CD4-positive, alpha-beta T cell (primary cell): ENCODE results near the gene PACSIN2. TPM values are rescaled to one million over a fixed set of nuclear protein-coding genes. Genes with fewer than 3 reads are reported as not detected.

Source experiments
- ATAC-seq: fragments of 200-7000 bp; cut with Tn5 transposase; one replicate; pipeline ENCODE4 v1.10.0; 2022; ENCODE audit warnings: mild to moderate bottlenecking; ENCODE audit not compliant: poor library complexity
- CTCF ChIA-PET: fragments of 350-600 bp; sonication (Branson Sonifier 250); formaldehyde crosslinking; loops from one replicate; lab custom pipeline; 2021; ENCODE audit warnings: antibody characterized with exemption, inconsistent platforms; lab: Charles Lee
- POLR2A ChIA-PET: fragments of 350-600 bp; sonication (Branson Sonifier 250); formaldehyde crosslinking; loops from one replicate; lab custom pipeline; 2021; ENCODE audit warnings: antibody characterized with exemption, inconsistent platforms; lab: Charles Lee
- DNase-seq, 14 experiments: peaks; one replicate each; pipeline ENCODE4 v3.0.0-alpha.2; 2013 to 2020; ENCODE audit warnings: mixed read lengths in 2 of 14
- H3K27ac ChIP-seq, 2 donors: one replicate each; pipeline versions ENCODE4 v1.5.1 to v1.7.0; 2013; ENCODE audit warnings: low read length in 2 of 2, low read depth in 1 of 2, mild to moderate bottlenecking in 1 of 2
- H3K27me3 ChIP-seq, 2 experiments: 1 replicate in 1 of 2; 2 replicates in 1 of 2; pipeline versions ENCODE4 v1.6.1 to v1.7.0; 2013; ENCODE audit warnings: low read length in 2 of 2, control low read depth in 1 of 2, mild to moderate bottlenecking in 1 of 2, moderate library complexity in 1 of 2; ENCODE audit not compliant: insufficient read depth in 2 of 2, control insufficient read depth in 1 of 2
- H3K36me3 ChIP-seq: one replicate; pipeline ENCODE4 v1.6.1; 2013; ENCODE audit warnings: low read length, control low read depth; ENCODE audit not compliant: insufficient read depth
- H3K4me1 ChIP-seq: one replicate; pipeline ENCODE4 v1.6.1; 2013; ENCODE audit warnings: low read length, control low read depth; ENCODE audit not compliant: insufficient read depth
- H3K4me3 ChIP-seq: one replicate; pipeline ENCODE4 v1.5.1; 2013; ENCODE audit warnings: mild to moderate bottlenecking, low read length, moderate library complexity
- H3K9me3 ChIP-seq, 2 experiments: 1 replicate in 1 of 2; 2 replicates in 1 of 2; pipeline versions ENCODE4 v1.6.1 to v1.7.0; 2013; ENCODE audit warnings: low read length in 2 of 2, mild to moderate bottlenecking in 2 of 2, control low read depth in 1 of 2, moderate library complexity in 1 of 2; ENCODE audit not compliant: control insufficient read depth in 1 of 2, insufficient read depth in 1 of 2
- H3K27ac Mint-ChIP-seq: one replicate; pipeline ENCODE4 v1.8.0; 2020; ENCODE audit warnings: mixed read lengths
- H3K27me3 Mint-ChIP-seq: one replicate; pipeline ENCODE4 v1.8.0; 2021; ENCODE audit warnings: mixed read lengths
- H3K36me3 Mint-ChIP-seq: one replicate; pipeline ENCODE4 v1.8.0; 2021; ENCODE audit warnings: low read depth, mixed read lengths
- H3K4me1 Mint-ChIP-seq: one replicate; pipeline ENCODE4 v1.8.0; 2021; ENCODE audit warnings: low read depth, mixed read lengths
- H3K4me3 Mint-ChIP-seq: one replicate; pipeline ENCODE4 v1.8.0; 2020; ENCODE audit warnings: mild to moderate bottlenecking, mixed read lengths
- H3K9me3 Mint-ChIP-seq: one replicate; pipeline ENCODE4 v1.8.0; 2020; ENCODE audit warnings: mixed read lengths
- CTCF ChIP-seq: fragments of 200-600 bp; IDR thresholded peaks from one replicate; pipeline ENCODE4 v1.8.0; 2022; ENCODE audit warnings: antibody characterized with exemption, mild to moderate bottlenecking
- intact Hi-C, 2 experiments: fragments of 100-400 bp; cut with DNase I in 1 of 2; cut with micrococcal nuclease in 1 of 2; formaldehyde crosslinking; loops; one replicate each; pipeline versions ENCODE4 v1.15.1 to v1.9.0; 2023 to 2025; cut with DNase I, micrococcal nuclease
- total RNA-seq, 174 experiments: library from RNA in 2 of 174; stranded (reverse) in 2 of 174; gene quantifications; one replicate each; pipeline ENCODE4 v1.2.3 and lab custom pipeline; 2021 to 2026

PACSIN2 gene
- total RNA-seq, 2 experiments from 2014 or later = 23.3 to 25.5 TPM

GRCh38 chr22:42842658-42843370 lies 172.1 kb downstream of the PACSIN2 start:
- Histone ChIP-seq H3K9me3 (no peaks in the 10 kb centered on the region), H3K27ac (no peak overlapping the region), H3K4me1 (peaks cover 4% of the 10 kb centered on the region), H3K36me3 (peaks cover 34% of the 10 kb centered on the region), H3K4me3 (no peak overlapping the region), H3K27me3 (no peaks in the 10 kb centered on the region)
- intact Hi-C loops = no loop called here
- Mint-ChIP-seq H3K36me3 (peaks cover 70% of the 10 kb centered on the region), H3K4me1 (peaks cover 11% of the 10 kb centered on the region), H3K27me3 (no peaks in the 10 kb centered on the region), H3K27ac (no peak overlapping the region), H3K9me3 (no peaks in the 10 kb centered on the region), H3K4me3 (no peak overlapping the region)
- DNase-seq (no peak), ATAC-seq (no peak)
- CTCF ChIA-PET = no interaction called here
- TF ChIP-seq CTCF = no peak
- POLR2A ChIA-PET = no interaction called here

GRCh38 chr22:42841444-42841843 lies 173.5 kb downstream of the PACSIN2 start:
- ChIA-PET CTCF (interaction anchor here (1.8 kb wide), 1 partner anchor 26 kb away, joined by 5 read pairs; no protein-coding TSS in a partner anchor), POLR2A (interaction anchor here (0.9 kb wide), 1 partner anchor 15 kb away, joined by 3 read pairs; no protein-coding TSS in a partner anchor)
- TF ChIP-seq CTCF = no peak
- peaks cover 63% of the 10 kb centered on the region for H3K36me3 Mint-ChIP-seq
- Histone ChIP-seq H3K27ac (no peak overlapping the region), H3K4me1 (peaks cover 4% of the 10 kb centered on the region), H3K36me3 (peaks cover 35% of the 10 kb centered on the region), H3K4me3 (no peak overlapping the region), H3K27me3 (no peaks in the 10 kb centered on the region), H3K9me3 (no peaks in the 10 kb centered on the region)
- intact Hi-C loops = no loop called here
- peaks cover 11% of the 10 kb centered on the region for H3K4me1 Mint-ChIP-seq
- no peak overlapping the region for H3K27ac Mint-ChIP-seq
- ATAC-seq (no peak), DNase-seq (no peak)
- H3K27me3 Mint-ChIP-seq = no peaks in the 10 kb centered on the region
- no peaks in the 10 kb centered on the region for H3K9me3 Mint-ChIP-seq
- no peak overlapping the region for H3K4me3 Mint-ChIP-seq

GRCh38 chr22:42837556-42837955 lies 177.4 kb downstream of the PACSIN2 start:
- ChIA-PET CTCF (no interaction called here), POLR2A (no interaction called here)
- no peak for ATAC-seq
- no peak overlapping the region for H3K27ac ChIP-seq
- no peak for DNase-seq
- no peaks in the 10 kb centered on the region for H3K27me3 Mint-ChIP-seq
- peaks cover 49% of the 10 kb centered on the region for H3K36me3 ChIP-seq
- H3K4me1 Mint-ChIP-seq = no peaks in the 10 kb centered on the region
- H3K4me3 ChIP-seq = no peak overlapping the region
- H3K4me1 ChIP-seq = no peaks in the 10 kb centered on the region
- no peak overlapping the region for H3K27ac Mint-ChIP-seq
- H3K27me3 ChIP-seq = no peaks in the 10 kb centered on the region
- peaks cover 62% of the 10 kb centered on the region for H3K36me3 Mint-ChIP-seq
- intact Hi-C loops = no loop called here
- no peak for TF ChIP-seq CTCF
- H3K4me3 Mint-ChIP-seq = no peak overlapping the region
- no peaks in the 10 kb centered on the region for H3K9me3 Mint-ChIP-seq
- H3K9me3 ChIP-seq = no peaks in the 10 kb centered on the region
